ENCODE data around the gene P4HA1.

- TF ChIP-seq YY1 (IDR thresholded peaks at IDR 0.05; ENCODE audit: insufficient read depth, insufficient read length) (no peak), ZNF274 (IDR thresholded peaks at IDR 0.05; ENCODE audit: low read depth, low read length) (no peak)
Observed at GRCh38 chr10:72981028-72981881, 115.4 kb downstream of the P4HA1 start.
